ENCODE results near the gene OSGEP. TPM values are rescaled to one million over a fixed set of nuclear protein-coding genes. Genes with fewer than 3 reads are reported as not detected.

Gene OSGEP
- total RNA-seq, 1 donor from 2014 or later, result 67.0 TPM

DNA sequence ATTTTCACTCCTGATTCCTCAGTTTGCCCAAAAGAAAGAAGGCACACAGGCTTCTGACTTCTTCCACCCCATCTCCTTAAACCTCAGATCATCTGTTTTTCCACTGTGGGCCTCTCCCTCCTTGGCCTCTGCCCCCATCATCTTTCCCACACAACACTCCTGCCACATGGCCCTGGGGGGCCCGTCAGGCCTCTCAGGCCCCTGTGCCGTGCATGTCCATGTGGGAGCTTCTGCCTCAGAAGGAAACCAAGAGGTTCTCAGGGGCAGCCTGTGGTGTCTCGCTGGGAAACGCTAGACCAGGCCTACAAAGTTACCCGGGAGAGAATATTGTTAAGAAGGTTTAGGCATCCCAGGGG, 26.6 kb downstream of the OSGEP start:
- no peak overlapping the region for H3K4me3 Mint-ChIP-seq
- no peak overlapping the region for H3K27ac ChIP-seq

DNA sequence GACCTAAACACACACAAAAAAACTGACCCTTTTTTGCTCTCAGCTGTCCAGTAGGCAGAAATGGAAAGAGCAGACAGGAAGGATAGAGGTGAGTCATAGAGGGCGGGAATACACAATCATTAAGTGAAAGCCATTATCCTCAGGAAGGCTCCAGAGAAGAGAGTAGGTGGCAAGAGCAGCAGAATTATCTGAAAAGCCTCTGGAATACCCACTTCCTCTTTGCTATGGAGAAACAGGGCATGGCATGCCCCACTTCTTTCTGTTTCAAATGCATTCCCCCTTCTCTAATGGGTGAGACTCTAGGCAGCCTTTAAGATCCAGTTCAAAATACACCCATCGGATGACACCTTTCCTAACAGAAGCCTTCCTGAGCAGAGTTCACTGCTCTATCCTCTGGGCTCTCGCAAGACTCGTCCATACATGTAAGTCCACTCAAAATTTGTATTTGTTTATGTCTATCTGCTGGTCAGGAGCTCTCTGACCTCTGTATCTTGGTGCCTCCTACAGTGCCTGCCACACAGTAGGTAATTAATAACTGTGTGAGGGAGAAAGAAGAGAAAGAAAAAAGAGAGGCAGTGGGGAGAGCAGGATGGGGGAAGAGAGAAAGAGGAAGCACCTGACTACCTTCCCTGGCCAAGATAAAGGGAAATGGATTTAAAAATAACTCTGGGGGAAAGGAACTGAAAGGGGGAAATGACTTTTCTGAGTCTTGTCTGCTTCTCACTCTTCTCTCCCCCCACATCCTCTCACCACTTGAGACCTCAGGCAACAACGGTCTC, 27.2 kb downstream of the OSGEP start:
- no peak overlapping the region for H3K27ac ChIP-seq
- H3K4me3 Mint-ChIP-seq, result no peak overlapping the region
- no peaks in the 10 kb centered on the region for H3K36me3 ChIP-seq
- H3K27me3 ChIP-seq, result no peaks in the 10 kb centered on the region
- H4K20me1 ChIP-seq (ENCODE audit: low read depth), result no peaks in the 10 kb centered on the region
- H3K9me3 ChIP-seq (ENCODE audit: low read depth), result no peaks in the 10 kb centered on the region
- DNase-seq (ENCODE audit: low spot score), result no peak
- H3K4me2 ChIP-seq, result no peak overlapping the region
- H3K4me1 Mint-ChIP-seq, result no peaks in the 10 kb centered on the region
- no peaks in the 10 kb centered on the region for H3K79me2 ChIP-seq (ENCODE audit: low read depth)
- H3K4me3 ChIP-seq, result no peak overlapping the region
- no peaks in the 10 kb centered on the region for H3K9me3 Mint-ChIP-seq
- H3F3A ChIP-seq (ENCODE audit: low read depth), result no peaks in the 10 kb centered on the region
- no peak overlapping the region for H2AFZ ChIP-seq (replicated peaks)
- TF ChIP-seq, protein P1, sequence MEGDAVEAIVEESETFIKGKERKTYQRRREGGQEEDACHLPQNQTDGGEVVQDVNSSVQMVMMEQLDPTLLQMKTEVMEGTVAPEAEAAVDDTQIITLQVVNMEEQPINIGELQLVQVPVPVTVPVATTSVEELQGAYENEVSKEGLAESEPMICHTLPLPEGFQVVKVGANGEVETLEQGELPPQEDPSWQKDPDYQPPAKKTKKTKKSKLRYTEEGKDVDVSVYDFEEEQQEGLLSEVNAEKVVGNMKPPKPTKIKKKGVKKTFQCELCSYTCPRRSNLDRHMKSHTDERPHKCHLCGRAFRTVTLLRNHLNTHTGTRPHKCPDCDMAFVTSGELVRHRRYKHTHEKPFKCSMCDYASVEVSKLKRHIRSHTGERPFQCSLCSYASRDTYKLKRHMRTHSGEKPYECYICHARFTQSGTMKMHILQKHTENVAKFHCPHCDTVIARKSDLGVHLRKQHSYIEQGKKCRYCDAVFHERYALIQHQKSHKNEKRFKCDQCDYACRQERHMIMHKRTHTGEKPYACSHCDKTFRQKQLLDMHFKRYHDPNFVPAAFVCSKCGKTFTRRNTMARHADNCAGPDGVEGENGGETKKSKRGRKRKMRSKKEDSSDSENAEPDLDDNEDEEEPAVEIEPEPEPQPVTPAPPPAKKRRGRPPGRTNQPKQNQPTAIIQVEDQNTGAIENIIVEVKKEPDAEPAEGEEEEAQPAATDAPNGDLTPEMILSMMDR (IDR thresholded peaks at IDR 0.05), result no peak
- no peak for TF ChIP-seq EZH2phosphoT487 (IDR thresholded peaks at IDR 0.05)
- TF ChIP-seq EZH2 (IDR thresholded peaks at IDR 0.05), result no peak
- H3K9ac ChIP-seq, result no peak overlapping the region
- H3K27me3 Mint-ChIP-seq (ENCODE audit: insufficient read depth, low read depth), result peaks cover 3% of the 10 kb centered on the region
- H3K27ac Mint-ChIP-seq, result no peak overlapping the region
- H3K36me3 Mint-ChIP-seq, result no peaks in the 10 kb centered on the region
- no peaks in the 10 kb centered on the region for H3K4me1 ChIP-seq

More for the DNA sequence above, 26.6 kb downstream of the OSGEP start:
- TF ChIP-seq EZH2phosphoT487 (IDR thresholded peaks at IDR 0.05), result no peak
- TF ChIP-seq EZH2 (IDR thresholded peaks at IDR 0.05), result no peak
- TF ChIP-seq, protein P1 (IDR thresholded peaks at IDR 0.05), result no peak
- DNase-seq (ENCODE audit: low spot score), result no peak
- Mint-ChIP-seq H3K9me3 (no peaks in the 10 kb centered on the region), H3K27me3 (ENCODE audit: insufficient read depth, low read depth) (peaks cover 3% of the 10 kb centered on the region), H3K4me1 (no peaks in the 10 kb centered on the region), H3K36me3 (no peaks in the 10 kb centered on the region), H3K27ac (no peak overlapping the region)
- no peak overlapping the region for H3K4me2 ChIP-seq
- H3K9ac ChIP-seq, result no peak overlapping the region
- H3K27me3 ChIP-seq, result no peaks in the 10 kb centered on the region
- H3K4me1 ChIP-seq, result no peaks in the 10 kb centered on the region
- no peaks in the 10 kb centered on the region for H4K20me1 ChIP-seq (ENCODE audit: low read depth)
- no peak overlapping the region for H3K4me3 ChIP-seq
- no peaks in the 10 kb centered on the region for H3K79me2 ChIP-seq (ENCODE audit: low read depth)
- no peaks in the 10 kb centered on the region for H3F3A ChIP-seq (ENCODE audit: low read depth)
- no peaks in the 10 kb centered on the region for H3K9me3 ChIP-seq (ENCODE audit: low read depth)
- H2AFZ ChIP-seq (replicated peaks), result no peak overlapping the region
- H3K36me3 ChIP-seq, result no peaks in the 10 kb centered on the region

DNA sequence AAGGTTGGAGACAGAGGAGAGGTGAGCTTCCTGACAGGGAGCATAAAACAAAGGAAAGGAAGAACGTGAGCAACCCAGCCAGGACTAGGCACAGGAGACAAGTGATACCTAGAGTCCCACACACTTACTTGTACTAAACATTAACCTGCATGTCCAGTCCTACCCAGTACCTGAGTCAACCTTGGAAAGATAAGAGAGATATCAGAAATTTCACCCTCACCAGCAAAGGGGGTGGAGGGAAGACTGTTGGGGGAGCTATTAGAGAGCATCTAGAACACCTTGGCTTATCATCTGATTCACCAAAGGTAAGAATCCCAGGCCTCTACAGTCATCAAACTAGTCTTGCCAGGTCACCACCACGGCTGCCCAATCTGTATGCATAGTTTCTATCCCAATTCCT, 29.8 kb downstream of the OSGEP start:
- H4K20me1 ChIP-seq (ENCODE audit: low read depth), result no peaks in the 10 kb centered on the region
- Mint-ChIP-seq H3K4me1 (no peaks in the 10 kb centered on the region), H3K36me3 (no peaks in the 10 kb centered on the region), H3K27ac (no peak overlapping the region), H3K9me3 (no peaks in the 10 kb centered on the region), H3K27me3 (ENCODE audit: insufficient read depth, low read depth) (peaks cover 2% of the 10 kb centered on the region), H3K4me3 (no peak overlapping the region)
- no peak overlapping the region for H2AFZ ChIP-seq (replicated peaks)
- H3K4me1 ChIP-seq, result no peaks in the 10 kb centered on the region
- no peaks in the 10 kb centered on the region for H3K36me3 ChIP-seq
- no peak for TF ChIP-seq EZH2phosphoT487 (IDR thresholded peaks at IDR 0.05)
- TF ChIP-seq EZH2 (IDR thresholded peaks at IDR 0.05), result no peak
- TF ChIP-seq, protein P1 (IDR thresholded peaks at IDR 0.05), result no peak
- no peak overlapping the region for H3K27ac ChIP-seq
- H3K4me3 ChIP-seq, result no peak overlapping the region
- no peaks in the 10 kb centered on the region for H3K27me3 ChIP-seq
- no peaks in the 10 kb centered on the region for H3K79me2 ChIP-seq (ENCODE audit: low read depth)
- DNase-seq (ENCODE audit: low spot score), result no peak
- no peaks in the 10 kb centered on the region for H3K9me3 ChIP-seq (ENCODE audit: low read depth)
- H3K9ac ChIP-seq, result no peak overlapping the region
- no peak overlapping the region for H3K4me2 ChIP-seq
- no peaks in the 10 kb centered on the region for H3F3A ChIP-seq (ENCODE audit: low read depth)
